HFFc6 (cell line): ENCODE data around the gene WNT1. TPM values are rescaled to one million over a fixed set of nuclear protein-coding genes. Genes with fewer than 3 reads are reported as not detected.
A peak's percentile ranks its signal among the peaks of the same experiment; 100 is the strongest.

Experiments used
- DNase-seq: peaks from one replicate; pipeline ENCODE4 v3.0.0-alpha.2; 2018
- H3K27ac Mint-ChIP-seq: 2 replicates; pipeline ENCODE4 v1.8.0; 2020; ENCODE audit warnings: mild to moderate bottlenecking, mixed read lengths
- H3K27me3 Mint-ChIP-seq: 2 replicates; pipeline ENCODE4 v1.8.0; 2021; ENCODE audit warnings: mild to moderate bottlenecking, moderate library complexity, mixed read lengths; ENCODE audit not compliant: insufficient read depth
- H3K36me3 Mint-ChIP-seq: 2 replicates; pipeline ENCODE4 v1.8.0; 2021; ENCODE audit warnings: low read depth, mixed read lengths
- H3K4me1 Mint-ChIP-seq: 2 replicates; pipeline ENCODE4 v1.8.0; 2020; ENCODE audit warnings: low read depth, mixed read lengths
- H3K4me3 Mint-ChIP-seq: 2 replicates; pipeline ENCODE4 v1.8.0; 2020; ENCODE audit warnings: mild to moderate bottlenecking, moderate library complexity, mixed read lengths
- H3K9me3 Mint-ChIP-seq: 2 replicates; pipeline ENCODE4 v1.8.0; 2020; ENCODE audit warnings: mild to moderate bottlenecking, mixed read lengths
- total RNA-seq, 6 experiments: library from RNA; stranded (reverse); fragmentation: NEBNext Ultra II Directional; extraction: Animal tissue kit (Norgen Biotek cat#: 25700); gene quantifications; 2 replicates in 1 of 6; 3 replicates in 5 of 6; pipeline ENCODE4 v1.2.3, GENCODE V29; 2021
- TF ChIP-seq, protein P1 (sequence below): fragments of 200-600 bp; sonication (generic); IDR thresholded peaks from 2 replicates; pipeline ENCODE4 v1.5.0; 2021; ENCODE audit warnings: antibody characterized with exemption, mild to moderate bottlenecking

The WNT1 gene
- total RNA-seq, 6 experiments from 2014 or later, result not detected

DNA sequence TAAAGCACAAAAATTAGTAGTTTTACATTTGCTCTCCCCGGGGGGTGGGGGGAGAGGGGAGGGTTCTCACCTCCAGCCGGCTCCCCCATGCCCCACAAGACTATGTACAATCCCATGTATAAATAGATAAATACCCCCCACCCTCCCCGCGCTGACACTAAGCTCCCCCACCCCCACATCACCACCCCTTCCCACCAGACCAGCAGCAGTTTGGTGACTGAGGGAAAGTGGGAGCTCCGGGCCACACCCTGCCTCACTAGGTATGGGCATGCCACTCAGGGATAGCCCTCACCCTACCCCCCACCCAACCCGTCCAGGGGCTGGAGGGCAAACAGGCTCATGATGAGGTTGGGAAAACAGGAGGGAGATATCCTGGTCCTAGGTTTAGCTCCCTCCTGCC, 42.3 kb downstream of the WNT1 start:
- TF ChIP-seq, protein P1, sequence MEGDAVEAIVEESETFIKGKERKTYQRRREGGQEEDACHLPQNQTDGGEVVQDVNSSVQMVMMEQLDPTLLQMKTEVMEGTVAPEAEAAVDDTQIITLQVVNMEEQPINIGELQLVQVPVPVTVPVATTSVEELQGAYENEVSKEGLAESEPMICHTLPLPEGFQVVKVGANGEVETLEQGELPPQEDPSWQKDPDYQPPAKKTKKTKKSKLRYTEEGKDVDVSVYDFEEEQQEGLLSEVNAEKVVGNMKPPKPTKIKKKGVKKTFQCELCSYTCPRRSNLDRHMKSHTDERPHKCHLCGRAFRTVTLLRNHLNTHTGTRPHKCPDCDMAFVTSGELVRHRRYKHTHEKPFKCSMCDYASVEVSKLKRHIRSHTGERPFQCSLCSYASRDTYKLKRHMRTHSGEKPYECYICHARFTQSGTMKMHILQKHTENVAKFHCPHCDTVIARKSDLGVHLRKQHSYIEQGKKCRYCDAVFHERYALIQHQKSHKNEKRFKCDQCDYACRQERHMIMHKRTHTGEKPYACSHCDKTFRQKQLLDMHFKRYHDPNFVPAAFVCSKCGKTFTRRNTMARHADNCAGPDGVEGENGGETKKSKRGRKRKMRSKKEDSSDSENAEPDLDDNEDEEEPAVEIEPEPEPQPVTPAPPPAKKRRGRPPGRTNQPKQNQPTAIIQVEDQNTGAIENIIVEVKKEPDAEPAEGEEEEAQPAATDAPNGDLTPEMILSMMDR, result no peak
- peaks cover 11% of the 10 kb centered on the region for H3K27me3 Mint-ChIP-seq
- peaks cover 39% of the 10 kb centered on the region for H3K4me1 Mint-ChIP-seq
- no peak overlapping the region for H3K4me3 Mint-ChIP-seq
- peaks cover 21% of the 10 kb centered on the region for H3K36me3 Mint-ChIP-seq
- no peaks in the 10 kb centered on the region for H3K9me3 Mint-ChIP-seq
- peak overlapping the region; percentile 6; the same call in 1 of the 2 replicates for H3K27ac Mint-ChIP-seq
- DNase-seq, result no peak

DNA sequence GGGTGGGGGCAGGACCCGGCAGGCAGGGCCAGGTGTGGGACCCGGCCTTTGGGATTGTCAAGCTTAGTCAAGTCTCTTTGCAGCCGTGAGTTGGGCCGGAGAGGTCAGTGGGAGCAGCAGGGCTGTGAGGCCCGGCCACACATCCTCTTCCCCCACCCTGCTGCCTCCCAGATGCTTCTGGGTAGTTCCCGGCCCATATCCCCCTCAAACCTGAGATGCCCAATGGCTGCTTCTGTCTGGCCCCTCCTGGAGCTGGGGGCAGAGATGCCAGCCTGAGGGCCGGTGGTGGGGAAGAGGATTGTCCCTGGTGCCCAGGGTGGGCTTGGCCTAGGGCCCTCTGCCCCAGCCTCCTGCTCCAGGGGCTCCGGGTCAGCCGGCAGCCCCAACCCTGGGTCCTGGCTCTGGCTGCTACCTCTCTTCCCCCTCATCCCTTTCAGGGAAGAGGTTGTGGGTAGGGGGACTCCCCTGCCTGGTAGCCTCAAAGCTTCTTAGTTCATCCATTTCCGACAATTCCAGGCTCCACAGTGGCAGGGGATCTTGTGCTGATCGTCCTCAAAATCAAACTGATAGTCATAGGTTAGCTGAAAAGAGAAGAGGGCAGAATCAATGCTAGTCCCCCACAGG, 43.3 kb downstream of the WNT1 start:
- DNase-seq, result no peak
- TF ChIP-seq, protein P1, result no peak
- peaks cover 10% of the 10 kb centered on the region for H3K27me3 Mint-ChIP-seq
- peak overlapping the region; percentile 16; the same call in 1 of the 2 replicates for H3K27ac Mint-ChIP-seq
- peaks cover 14% of the 10 kb centered on the region for H3K36me3 Mint-ChIP-seq
- H3K9me3 Mint-ChIP-seq, result no peaks in the 10 kb centered on the region
- H3K4me1 Mint-ChIP-seq, result peaks cover 31% of the 10 kb centered on the region
- no peak overlapping the region for H3K4me3 Mint-ChIP-seq

DNA sequence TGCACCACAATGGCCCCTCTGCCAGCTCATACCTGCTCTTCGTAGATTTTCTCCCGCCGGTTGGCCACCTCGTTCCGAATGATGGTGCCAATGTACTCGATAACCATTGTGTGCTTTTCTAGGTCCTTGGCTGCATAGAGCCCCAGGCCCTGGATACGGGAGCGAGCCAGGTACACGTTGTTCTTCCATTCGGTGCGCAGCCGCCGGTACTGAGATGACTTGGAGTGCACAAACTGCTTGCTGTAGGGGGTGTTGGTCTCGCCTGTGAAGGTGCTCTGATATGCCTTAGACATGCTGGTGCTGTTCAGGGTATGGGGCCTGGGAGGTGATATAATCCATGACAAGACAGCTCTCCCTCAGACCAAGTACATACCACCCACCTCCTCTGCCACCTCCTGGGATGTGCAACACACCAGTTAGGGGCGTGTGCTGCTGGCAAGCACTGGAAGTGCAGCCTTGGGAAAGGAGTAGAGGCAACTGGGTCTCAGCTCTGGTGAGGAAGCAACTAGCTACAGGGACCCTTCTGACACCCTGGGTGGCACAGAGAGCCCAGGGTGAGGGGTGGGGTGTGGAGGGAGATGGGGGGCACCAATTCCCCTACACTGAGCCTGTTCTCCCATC, 44.5 kb downstream of the WNT1 start:
- Mint-ChIP-seq H3K4me3 (no peak overlapping the region), H3K4me1 (peaks cover 18% of the 10 kb centered on the region), H3K9me3 (no peaks in the 10 kb centered on the region), H3K27ac (0 out of 2 replicates have a peak overlapping the region, but pooled peaks have one; percentile 40), H3K27me3 (peaks cover 10% of the 10 kb centered on the region), H3K36me3 (peaks cover 10% of the 10 kb centered on the region)
- DNase-seq, result no peak
- TF ChIP-seq, protein P1, result no peak

DNA sequence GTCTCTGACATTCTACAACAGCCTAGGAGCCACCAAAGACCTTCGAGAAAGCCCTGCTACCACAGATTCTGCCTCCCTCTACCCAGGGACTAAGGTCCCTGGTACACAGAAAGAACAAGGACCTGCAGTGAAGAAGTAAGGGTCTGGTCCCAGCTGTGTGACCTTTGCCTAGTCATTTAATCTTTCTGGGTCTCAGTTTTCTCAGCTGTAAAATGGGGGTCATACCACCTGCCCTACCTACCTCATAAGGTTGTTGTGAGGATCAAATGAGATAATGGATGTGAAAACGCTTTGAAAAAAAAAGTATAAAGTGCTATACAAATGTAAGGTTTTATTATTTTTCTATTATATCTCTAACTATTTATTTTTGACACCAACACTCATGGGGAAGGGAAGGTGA, 45.7 kb downstream of the WNT1 start:
- Mint-ChIP-seq H3K27ac (peak overlapping the region; percentile 18; the same call in 1 of the 2 replicates), H3K27me3 (peaks cover 7% of the 10 kb centered on the region; the same call in 1 of the 2 replicates), H3K4me1 (peaks cover 12% of the 10 kb centered on the region), H3K9me3 (no peaks in the 10 kb centered on the region), H3K4me3 (no peak overlapping the region), H3K36me3 (peaks cover 15% of the 10 kb centered on the region)
- TF ChIP-seq, protein P1, result no peak
- no peak for DNase-seq

DNA sequence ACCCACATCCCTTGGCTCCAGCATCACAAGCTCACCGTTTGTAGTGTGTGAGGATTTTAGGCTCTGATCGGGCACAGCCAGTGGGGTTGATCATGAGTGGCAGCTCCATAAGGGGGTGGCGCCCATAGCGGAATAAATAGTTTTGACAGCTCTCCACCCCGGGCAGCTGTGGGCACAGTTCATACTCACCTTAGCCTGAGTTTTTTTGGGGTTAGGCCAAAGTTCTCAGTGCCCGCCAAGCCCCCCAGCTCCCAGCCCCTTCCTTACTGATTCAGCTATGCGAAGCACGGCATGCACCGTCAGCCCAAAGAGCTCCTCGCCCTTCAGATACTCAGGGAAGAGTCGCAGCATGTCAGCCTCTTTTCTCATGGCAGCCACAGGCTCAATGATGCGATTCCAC, 46.4 kb downstream of the WNT1 start:
- Mint-ChIP-seq H3K9me3 (no peaks in the 10 kb centered on the region), H3K4me1 (peaks cover 5% of the 10 kb centered on the region), H3K27ac (no peak overlapping the region), H3K27me3 (peaks cover 5% of the 10 kb centered on the region; the same call in 1 of the 2 replicates), H3K4me3 (no peak overlapping the region), H3K36me3 (peaks cover 15% of the 10 kb centered on the region)
- TF ChIP-seq, protein P1, result no peak
- no peak for DNase-seq
